Endometrial microvascular endothelial cells (primary cell): ENCODE measurements around the gene FUCA2. TPM values are rescaled to one million over a fixed set of nuclear protein-coding genes. Genes with fewer than 3 reads are reported as not detected.
"Not testable (repeated sequence)": the region's sequence is repeated elsewhere in the genome, so short reads cannot be mapped to it uniquely, and the experiment has no call there.

Source experiments
- in situ Hi-C: cut with HindIII; loops from 2 replicates; pipeline ENCODE4 v1.10.0; 2017; ENCODE audit warnings: low sequenced_read_pairs, low pct_unique_long_range_greater_than_20kb; ENCODE audit errors: inconsistent ontology term
- total RNA-seq: library from RNA; depleted of rRNA; stranded (reverse); fragments of >200 nt; gene quantifications from one replicate; pipeline ENCODE4 v1.2.3, GENCODE V29; 2015; ENCODE audit errors: inconsistent ontology term

FUCA2 gene
- total RNA-seq, 1 donor from 2014 or later: 123 TPM

GRCh38 chr6:143506620-143507019, 4.9 kb downstream of the FUCA2 start:
- in situ Hi-C loops: no loop called here

DNA sequence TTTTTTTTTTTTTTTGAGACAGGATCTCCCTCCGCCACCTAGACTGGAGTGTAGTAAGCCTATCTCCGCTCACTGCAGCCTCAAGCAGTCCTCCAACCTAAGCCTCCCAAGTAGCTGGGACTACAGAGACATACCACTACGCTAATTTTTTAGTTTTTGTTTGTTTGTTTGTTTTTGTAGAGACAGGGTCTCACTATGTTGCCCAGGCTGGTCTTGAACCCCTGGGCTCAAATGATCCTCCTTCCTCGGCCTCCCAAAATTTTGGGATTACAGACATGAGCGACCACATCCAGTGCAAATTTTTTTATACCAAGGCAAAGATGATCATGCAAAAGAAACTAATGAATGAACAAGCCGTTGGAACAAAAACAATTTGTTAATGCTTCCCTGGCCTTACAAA, 5.3 kb downstream of the FUCA2 start:
- in situ Hi-C loops: no loop called here

- in situ Hi-C loops: no loop called here
These were observed 6.0 kb downstream of the FUCA2 start for GRCh38 chr6:143505537-143505936.

DNA sequence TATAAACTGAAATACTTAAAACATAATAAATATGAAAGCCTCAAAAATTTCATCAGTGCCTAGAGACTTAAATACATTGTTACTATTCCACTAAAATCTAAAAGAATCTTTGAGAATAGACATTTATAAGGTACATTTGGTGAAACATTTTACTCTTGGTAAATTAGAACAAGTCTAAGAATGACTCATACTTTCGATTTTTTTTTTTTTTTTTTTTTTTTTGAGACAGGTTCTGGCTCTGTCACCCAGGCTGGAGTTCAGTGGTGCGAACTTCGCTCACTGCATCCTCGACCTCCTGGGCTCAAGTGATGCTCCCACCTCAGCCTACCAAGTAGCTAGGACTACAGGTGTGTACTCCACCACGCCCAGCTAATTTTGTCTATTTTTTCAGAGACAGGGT, 6.4 kb downstream of the FUCA2 start:
- in situ Hi-C loops: no loop called here

GRCh38 chr6:143504369-143504768, 7.2 kb downstream of the FUCA2 start:
- in situ Hi-C loops: no loop called here

DNA sequence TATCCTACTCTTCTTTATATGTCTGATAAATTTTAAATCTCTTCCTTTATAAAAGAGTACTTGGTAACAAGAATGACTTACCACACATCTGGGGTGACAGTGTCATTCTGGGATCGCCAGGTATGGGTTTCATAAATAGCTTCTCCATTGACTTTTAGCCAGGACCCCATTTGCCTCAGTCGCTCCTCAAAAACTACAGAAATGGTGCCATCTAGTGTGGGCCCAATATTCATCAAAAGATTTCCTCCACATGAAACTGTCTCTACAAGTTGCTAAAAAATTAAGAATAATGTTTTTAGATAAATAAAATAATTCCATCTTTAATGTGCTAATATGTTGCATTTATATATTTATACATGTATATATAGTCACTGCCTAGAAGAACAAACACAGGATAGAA, 9.7 kb downstream of the FUCA2 start:
- in situ Hi-C loops: no loop called here

DNA sequence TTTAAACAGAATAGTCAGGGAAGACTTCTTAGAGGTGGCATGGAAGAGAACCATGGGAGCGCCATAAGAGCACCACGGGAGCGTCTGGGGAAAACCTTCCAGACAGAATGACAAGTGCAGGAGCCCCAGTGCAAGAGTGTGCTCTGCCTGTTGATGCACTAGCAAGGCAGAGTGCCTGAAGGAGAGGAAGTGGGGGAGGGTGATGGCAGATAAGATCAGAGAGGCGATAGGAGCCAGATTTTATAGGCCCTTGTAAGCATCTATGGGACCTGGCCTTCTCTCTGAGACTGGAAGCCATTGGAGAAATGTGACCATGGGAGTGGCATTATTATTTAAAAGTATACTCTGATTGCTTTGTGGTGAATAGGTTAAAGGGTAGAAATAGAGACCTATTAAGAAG, 13.1 kb downstream of the FUCA2 start:
- in situ Hi-C loops: no loop called here

DNA sequence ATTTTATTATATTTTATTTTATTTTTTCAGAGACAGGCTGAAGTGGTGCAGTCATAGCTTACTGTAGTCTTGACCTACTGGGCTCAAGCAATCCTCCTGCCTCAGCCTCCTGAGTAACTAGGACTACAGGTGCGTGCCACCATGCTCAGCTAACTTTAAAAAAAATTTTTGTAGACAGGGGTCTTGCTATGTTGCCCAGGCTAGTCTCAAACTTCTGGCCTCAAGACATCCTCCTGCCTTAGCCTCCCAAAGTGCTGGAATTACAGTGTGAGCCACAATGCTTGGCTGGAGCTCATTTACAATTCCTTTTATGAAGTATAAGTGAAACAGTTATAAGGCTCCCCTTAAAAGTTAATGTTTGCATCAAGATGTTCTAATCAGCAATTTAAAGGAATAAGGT, 14.5 kb downstream of the FUCA2 start:
- in situ Hi-C loops: no loop called here

GRCh38 chr6:143490775-143491174, 20.7 kb downstream of the FUCA2 start:
- in situ Hi-C loops: no loop called here

GRCh38 chr6:143490244-143490643, 21.3 kb downstream of the FUCA2 start:
- in situ Hi-C loops: no loop called here

DNA sequence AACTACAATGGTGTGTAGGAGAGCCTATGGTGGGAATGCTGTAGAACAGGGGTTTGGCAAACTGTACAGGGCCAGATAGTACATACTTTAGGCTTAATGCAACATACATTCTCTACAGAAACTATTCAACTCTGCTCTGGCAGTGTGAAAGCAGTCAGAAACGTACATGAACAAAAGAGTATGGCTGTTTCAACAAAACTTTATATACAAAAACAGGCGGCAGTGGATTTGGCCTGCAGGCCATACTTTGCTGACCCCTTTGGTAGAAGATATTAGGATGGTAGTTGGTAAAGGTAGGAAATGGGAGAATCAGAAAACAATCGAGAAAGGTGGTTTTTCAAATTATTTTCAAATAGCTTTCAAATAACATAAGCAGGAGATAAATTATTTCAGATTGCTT, 24.8 kb downstream of the FUCA2 start:
- in situ Hi-C loops: no loop called here

- in situ Hi-C loops: no loop called here
These were observed 25.6 kb downstream of the FUCA2 start for GRCh38 chr6:143485967-143486366.

- in situ Hi-C loops: no loop called here
These were observed 28.9 kb downstream of the FUCA2 start for GRCh38 chr6:143482593-143482992.

GRCh38 chr6:143478479-143479062, 32.9 kb downstream of the FUCA2 start:
- in situ Hi-C loops: no loop called here

DNA sequence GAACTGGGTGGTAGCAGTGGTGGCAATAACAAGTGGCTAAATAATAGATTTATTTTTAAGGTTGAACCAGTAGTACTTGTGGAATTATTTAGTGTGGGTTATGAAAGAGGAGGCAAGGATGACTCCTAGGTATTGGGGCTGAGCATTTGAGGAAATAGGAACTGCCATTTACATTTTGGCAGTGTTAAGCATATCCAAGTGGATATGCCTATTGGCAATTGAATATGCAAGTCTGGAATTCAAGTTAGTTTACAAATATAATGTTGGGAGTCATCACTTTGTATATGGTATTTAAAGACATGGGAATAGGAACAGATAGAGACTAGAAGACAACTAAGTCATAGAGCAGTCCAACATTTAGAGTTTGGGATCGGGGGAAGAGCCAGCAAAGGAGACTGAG, 35.0 kb downstream of the FUCA2 start:
- in situ Hi-C loops: no loop called here

GRCh38 chr6:143471822-143472221, 39.7 kb downstream of the FUCA2 start:
- in situ Hi-C loops: no loop called here

DNA sequence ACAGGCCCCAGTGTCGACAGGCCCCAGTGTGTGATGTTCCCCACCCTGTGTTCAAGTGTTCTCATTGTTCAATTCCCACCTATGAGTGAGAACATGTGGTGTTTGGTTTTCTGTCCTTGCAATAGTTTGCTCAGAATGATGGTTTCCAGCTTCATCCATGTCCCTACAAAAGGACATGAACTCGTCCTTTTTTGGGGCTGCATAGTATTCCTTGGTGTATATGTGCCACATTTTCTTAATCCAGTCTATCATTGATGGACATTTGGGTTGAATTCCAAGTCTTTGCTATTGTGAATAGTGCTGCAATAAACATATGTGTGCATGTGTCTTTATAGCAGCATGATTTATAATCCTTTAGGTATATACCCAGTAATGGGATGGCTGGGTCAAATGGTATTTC, 42.7 kb downstream of the FUCA2 start:
- in situ Hi-C loops: not testable (repeated sequence)

DNA sequence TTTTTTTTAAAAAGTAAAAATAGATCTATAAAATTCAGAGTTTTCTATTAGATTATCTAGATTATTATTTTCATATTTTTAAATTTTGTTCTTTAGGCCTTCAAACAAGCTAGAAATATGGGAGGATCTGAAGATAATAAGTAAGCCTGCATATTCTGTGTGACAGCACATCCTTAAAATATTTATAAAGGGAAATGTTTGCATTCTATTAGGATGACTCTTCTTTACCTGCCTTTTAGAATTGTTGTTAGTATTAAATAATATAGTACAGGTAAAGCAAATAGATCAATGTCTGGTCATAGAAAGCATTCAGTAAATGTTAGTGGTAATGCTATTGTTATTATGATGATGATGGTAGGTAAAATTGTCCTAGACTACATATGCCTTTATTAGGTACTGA, 43.5 kb downstream of the FUCA2 start:
- in situ Hi-C loops: no loop called here

- in situ Hi-C loops: no loop called here
These were observed 46.0 kb downstream of the FUCA2 start for GRCh38 chr6:143465546-143465945.

GRCh38 chr6:143457563-143458359, 53.8 kb downstream of the FUCA2 start:
- in situ Hi-C loops: no loop called here

DNA sequence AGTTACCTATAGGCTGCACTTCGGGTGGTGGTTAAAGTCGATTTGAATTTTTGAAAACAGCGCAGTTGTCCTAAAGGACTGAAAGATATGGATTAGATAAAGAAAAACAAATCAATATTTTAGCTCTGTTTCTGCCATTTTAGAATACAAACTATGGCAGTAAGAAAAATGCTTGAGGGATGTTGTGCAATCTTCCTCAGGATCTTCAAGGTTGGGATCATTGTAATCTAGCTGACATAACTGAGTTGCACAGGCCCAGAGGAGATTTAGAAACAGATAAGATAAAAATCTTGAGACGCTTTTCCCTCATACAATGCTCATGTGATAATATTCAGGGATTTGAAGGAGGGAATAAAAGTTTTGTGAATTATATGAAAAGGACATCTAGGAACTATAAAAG, 60.0 kb downstream of the FUCA2 start:
- in situ Hi-C loops: no loop called here
